ENCODE results near the gene NPC1L1. TPM values are rescaled to one million over a fixed set of nuclear protein-coding genes. Genes with fewer than 3 reads are reported as not detected.

Gene NPC1L1
- total RNA-seq, 1 experiment from 2014 or later, result not detected

GRCh38 chr7:44486693-44487092 lies 54.4 kb downstream of the NPC1L1 start:
- peak; percentile 15 for DNase-seq
- Histone ChIP-seq H3K27me3 (ENCODE audit: control insufficient read depth, insufficient read depth, low read length) (no peaks in the 10 kb centered on the region), H3K36me3 (replicated peaks; ENCODE audit: control insufficient read depth, insufficient read depth, low read length) (peaks cover 11% of the 10 kb centered on the region), H3K4me3 (ENCODE audit: insufficient read depth, low read depth, low read length) (no peak overlapping the region)

- DNase-seq, result no peak
- Histone ChIP-seq H3K4me3 (ENCODE audit: insufficient read depth, low read depth, low read length) (no peak overlapping the region), H3K27me3 (ENCODE audit: control insufficient read depth, insufficient read depth, low read length) (no peaks in the 10 kb centered on the region), H3K36me3 (replicated peaks; ENCODE audit: control insufficient read depth, insufficient read depth, low read length) (peaks cover 14% of the 10 kb centered on the region)
Observed at GRCh38 chr7:44486001-44486400, 55.1 kb downstream of the NPC1L1 start.

GRCh38 chr7:44484482-44485313 lies 56.4 kb downstream of the NPC1L1 start:
- Histone ChIP-seq H3K4me3 (ENCODE audit: insufficient read depth, low read depth, low read length) (no peak overlapping the region), H3K36me3 (replicated peaks; ENCODE audit: control insufficient read depth, insufficient read depth, low read length) (peaks cover 17% of the 10 kb centered on the region)
- DNase-seq, result no peak

GRCh38 chr7:44482502-44483485 lies 58.3 kb downstream of the NPC1L1 start:
- Histone ChIP-seq H3K4me3 (ENCODE audit: insufficient read depth, low read depth, low read length) (no peak overlapping the region), H3K36me3 (replicated peaks; ENCODE audit: control insufficient read depth, insufficient read depth, low read length) (peaks cover 17% of the 10 kb centered on the region), H3K27me3 (ENCODE audit: control insufficient read depth, insufficient read depth, low read length) (no peaks in the 10 kb centered on the region)
- no peak for DNase-seq

More at GRCh38 chr7:44484482-44485313, 56.4 kb downstream of the NPC1L1 start:
- no peaks in the 10 kb centered on the region for H3K27me3 ChIP-seq (ENCODE audit: control insufficient read depth, insufficient read depth, low read length)

- DNase-seq, result no peak
- H3K27me3 ChIP-seq (ENCODE audit: control insufficient read depth, insufficient read depth, low read length), result no peaks in the 10 kb centered on the region
- H3K36me3 ChIP-seq (replicated peaks; ENCODE audit: control insufficient read depth, insufficient read depth, low read length), result peaks cover 17% of the 10 kb centered on the region
- no peak overlapping the region for H3K4me3 ChIP-seq (ENCODE audit: insufficient read depth, low read depth, low read length)
Observed at GRCh38 chr7:44477938-44478337, 63.2 kb downstream of the NPC1L1 start.

GRCh38 chr7:44477063-44477830 lies 63.9 kb downstream of the NPC1L1 start:
- Histone ChIP-seq H3K27me3 (ENCODE audit: control insufficient read depth, insufficient read depth, low read length) (no peaks in the 10 kb centered on the region), H3K4me3 (ENCODE audit: insufficient read depth, low read depth, low read length) (no peak overlapping the region), H3K36me3 (replicated peaks; ENCODE audit: control insufficient read depth, insufficient read depth, low read length) (peaks cover 16% of the 10 kb centered on the region)
- DNase-seq, result peak; percentile 73

- Histone ChIP-seq H3K36me3 (replicated peaks; ENCODE audit: control insufficient read depth, insufficient read depth, low read length) (peaks cover 18% of the 10 kb centered on the region), H3K27me3 (ENCODE audit: control insufficient read depth, insufficient read depth, low read length) (no peaks in the 10 kb centered on the region), H3K4me3 (ENCODE audit: insufficient read depth, low read depth, low read length) (no peak overlapping the region)
- no peak for DNase-seq
Observed at GRCh38 chr7:44476313-44476712, 64.8 kb downstream of the NPC1L1 start.

- no peak overlapping the region for H3K4me3 ChIP-seq (ENCODE audit: insufficient read depth, low read depth, low read length)
- H3K36me3 ChIP-seq (replicated peaks; ENCODE audit: control insufficient read depth, insufficient read depth, low read length), result peaks cover 17% of the 10 kb centered on the region
- no peaks in the 10 kb centered on the region for H3K27me3 ChIP-seq (ENCODE audit: control insufficient read depth, insufficient read depth, low read length)
- DNase-seq, result no peak
Observed at GRCh38 chr7:44473295-44473694, 67.8 kb downstream of the NPC1L1 start.

- DNase-seq, result no peak
- H3K27me3 ChIP-seq (ENCODE audit: control insufficient read depth, insufficient read depth, low read length), result no peaks in the 10 kb centered on the region
- no peak overlapping the region for H3K4me3 ChIP-seq (ENCODE audit: insufficient read depth, low read depth, low read length)
- H3K36me3 ChIP-seq (replicated peaks; ENCODE audit: control insufficient read depth, insufficient read depth, low read length), result peaks cover 17% of the 10 kb centered on the region
Observed at GRCh38 chr7:44472843-44473242, 68.3 kb downstream of the NPC1L1 start.

GRCh38 chr7:44471850-44472249 lies 69.3 kb downstream of the NPC1L1 start:
- peaks cover 17% of the 10 kb centered on the region for H3K36me3 ChIP-seq (replicated peaks; ENCODE audit: control insufficient read depth, insufficient read depth, low read length)
- no peak for DNase-seq

GRCh38 chr7:44471436-44471835 lies 69.7 kb downstream of the NPC1L1 start:
- Histone ChIP-seq H3K27me3 (ENCODE audit: control insufficient read depth, insufficient read depth, low read length) (no peaks in the 10 kb centered on the region), H3K4me3 (ENCODE audit: insufficient read depth, low read depth, low read length) (no peak overlapping the region), H3K36me3 (replicated peaks; ENCODE audit: control insufficient read depth, insufficient read depth, low read length) (peaks cover 15% of the 10 kb centered on the region)
- no peak for DNase-seq

More at GRCh38 chr7:44471850-44472249, 69.3 kb downstream of the NPC1L1 start:
- Histone ChIP-seq H3K27me3 (ENCODE audit: control insufficient read depth, insufficient read depth, low read length) (no peaks in the 10 kb centered on the region), H3K4me3 (ENCODE audit: insufficient read depth, low read depth, low read length) (no peak overlapping the region)

- Histone ChIP-seq H3K36me3 (replicated peaks; ENCODE audit: control insufficient read depth, insufficient read depth, low read length) (peaks cover 10% of the 10 kb centered on the region), H3K27me3 (ENCODE audit: control insufficient read depth, insufficient read depth, low read length) (no peaks in the 10 kb centered on the region), H3K4me3 (ENCODE audit: insufficient read depth, low read depth, low read length) (no peak overlapping the region)
- DNase-seq, result no peak
Observed at GRCh38 chr7:44470628-44471245, 70.4 kb downstream of the NPC1L1 start.

- Histone ChIP-seq H3K36me3 (replicated peaks; ENCODE audit: control insufficient read depth, insufficient read depth, low read length) (peaks cover 10% of the 10 kb centered on the region), H3K4me3 (ENCODE audit: insufficient read depth, low read depth, low read length) (no peak overlapping the region), H3K27me3 (ENCODE audit: control insufficient read depth, insufficient read depth, low read length) (no peaks in the 10 kb centered on the region)
- DNase-seq, result no peak
Observed at GRCh38 chr7:44470135-44470479, 71.0 kb downstream of the NPC1L1 start.
